Esophagus squamous epithelium (tissue), 4 donors: ENCODE results near the gene SLC19A1.

Source experiments
- CTCF ChIP-seq, 6 experiments: fragments of 450-650 bp in 4 of 6; fragments of 200-600 bp in 2 of 6; sonication (generic) in 2 of 6; IDR thresholded peaks; one replicate each; pipeline ENCODE4 v1.5.1; 2016 to 2019; ENCODE audit warnings: antibody characterized with exemption in 6 of 6, mild to moderate bottlenecking in 4 of 6, moderate library complexity in 4 of 6
- POLR2A ChIP-seq, 4 donors: fragments of 450-650 bp; IDR thresholded peaks; one replicate each; pipeline ENCODE4 v1.6.1; 2017; ENCODE audit warnings: antibody characterized with exemption in 4 of 4, mild to moderate bottlenecking in 4 of 4, moderate library complexity in 3 of 4

- TF ChIP-seq CTCF (IDR thresholded peaks at IDR 0.05), result no peak
- TF ChIP-seq POLR2A (IDR thresholded peaks at IDR 0.05), result no peak
These were observed 30.0 kb upstream of the SLC19A1 start for GRCh38 chr21:45572231-45572630.
